Neural cell (in vitro differentiated cells): Measurements from ENCODE around the gene FAM168A. TPM values are rescaled to one million over a fixed set of nuclear protein-coding genes. Genes with fewer than 3 reads are reported as not detected.

ENCODE experiments used
- H2AFZ ChIP-seq: fragments of 200-600, 300-800 bp; sonication (generic), shearing (Covaris generic); 2 replicates; pipeline ENCODE4 v1.6.0; 2014; ENCODE audit warnings: low read depth, mild to moderate bottlenecking, antibody characterized with exemption, low read length, moderate library complexity
- H3F3A ChIP-seq: fragments of 200-600 bp; shearing (Covaris generic); 2 replicates; pipeline ENCODE4 v1.6.1; 2016; ENCODE audit warnings: mild to moderate bottlenecking, moderate library complexity, mixed read lengths, antibody characterized with exemption, low read length; ENCODE audit not compliant: insufficient read depth, poor library complexity, severe bottlenecking
- H3K27ac ChIP-seq: fragments of 200-600, 300-800 bp; sonication (generic), shearing (Covaris generic); 2 replicates; pipeline ENCODE4 v1.5.1; 2014; ENCODE audit warnings: mild to moderate bottlenecking, low read length, moderate library complexity
- H3K27me3 ChIP-seq: fragments of 300-800, 200-600 bp; sonication (generic), shearing (Covaris generic); 2 replicates; pipeline ENCODE4 v1.6.0; 2014; ENCODE audit warnings: mild to moderate bottlenecking, low read depth, low read length, moderate library complexity; ENCODE audit not compliant: insufficient read depth
- H3K36me3 ChIP-seq: fragments of 300-800, 200-600 bp; sonication (generic), shearing (Covaris generic); 2 replicates; pipeline ENCODE4 v1.5.1; 2014; ENCODE audit warnings: mild to moderate bottlenecking, antibody characterized with exemption, low read length, moderate library complexity; ENCODE audit not compliant: insufficient read depth
- H3K4me2 ChIP-seq: fragments of 300-800, 200-600 bp; sonication (generic), shearing (Covaris generic); 2 replicates; pipeline ENCODE4 v1.6.0; 2014; ENCODE audit warnings: mild to moderate bottlenecking, low read length
- H3K4me3 ChIP-seq: fragments of 300-800, 200-600 bp; sonication (generic), shearing (Covaris generic); 2 replicates; pipeline ENCODE4 v1.5.1; 2014; ENCODE audit warnings: mild to moderate bottlenecking, low read length, moderate library complexity
- H3K79me2 ChIP-seq: fragments of 200-600 bp; shearing (Covaris generic); replicated peaks from 2 replicates; pipeline ENCODE4 v1.6.0; 2014; ENCODE audit warnings: mild to moderate bottlenecking, low read length, moderate library complexity; ENCODE audit not compliant: insufficient read depth
- H3K9ac ChIP-seq: fragments of 300-800, 200-600 bp; sonication (generic), shearing (Covaris generic); 2 replicates; pipeline ENCODE4 v1.6.1; 2016; ENCODE audit warnings: mild to moderate bottlenecking, low read length, mixed read lengths
- H3K9me2 ChIP-seq: fragments of 200-600 bp; shearing (Covaris generic); 2 replicates; pipeline ENCODE4 v1.6.1; 2016; ENCODE audit warnings: mild to moderate bottlenecking, low read length, mixed read lengths; ENCODE audit not compliant: insufficient read depth
- H3K9me3 ChIP-seq: fragments of 200-600, 300-800 bp; sonication (generic), shearing (Covaris generic); 2 replicates; pipeline ENCODE4 v1.6.1; 2016; ENCODE audit warnings: mild to moderate bottlenecking, mixed run types, low read length, moderate library complexity, mixed read lengths
- H4K20me1 ChIP-seq: fragments of 200-600 bp; shearing (Covaris generic); 2 replicates; pipeline ENCODE4 v1.6.1; 2016; ENCODE audit warnings: mild to moderate bottlenecking, mixed run types; ENCODE audit not compliant: insufficient read depth
- CTCF ChIP-seq: fragments of 450-650 bp; IDR thresholded peaks from 2 replicates; pipeline ENCODE4 v1.5.1; 2014; ENCODE audit warnings: antibody characterized with exemption, mild to moderate bottlenecking, moderate library complexity; ENCODE audit not compliant: poor library complexity, severe bottlenecking
- EP300 ChIP-seq: fragments of 450-650 bp; conservative IDR thresholded peaks from 2 replicates; pipeline ENCODE4 v1.6.1; 2014; ENCODE audit warnings: antibody characterized with exemption, mild to moderate bottlenecking, moderate library complexity; ENCODE audit not compliant: poor library complexity, severe bottlenecking
- EZH2 ChIP-seq: fragments of 200-600, 300-800 bp; shearing (Covaris generic), sonication (generic); IDR thresholded peaks from 2 replicates; pipeline ENCODE4 v1.6.1; 2014; ENCODE audit warnings: antibody characterized with exemption, low read length, borderline replicate concordance, mild to moderate bottlenecking; ENCODE audit not compliant: insufficient read depth, poor library complexity, severe bottlenecking
- MXI1 ChIP-seq: fragments of 450-650 bp; conservative IDR thresholded peaks from 2 replicates; pipeline ENCODE4 v1.6.1; 2014; ENCODE audit warnings: antibody characterized with exemption, mild to moderate bottlenecking; ENCODE audit not compliant: poor library complexity, severe bottlenecking
- POLR2AphosphoS5 ChIP-seq: IDR thresholded peaks from 2 replicates; pipeline ENCODE4 v1.6.1; 2012
- RAD21 ChIP-seq: fragments of 450-650 bp; conservative IDR thresholded peaks from 2 replicates; pipeline ENCODE4 v1.6.1; 2014; ENCODE audit warnings: antibody characterized with exemption, mild to moderate bottlenecking, moderate library complexity
- REST ChIP-seq: IDR thresholded peaks from 2 replicates; pipeline ENCODE4 v1.6.1; 2012; ENCODE audit warnings: borderline replicate concordance
- SMC3 ChIP-seq: fragments of 450-650 bp; conservative IDR thresholded peaks from 2 replicates; pipeline ENCODE4 v1.6.1; 2014; ENCODE audit warnings: antibody characterized with exemption, mild to moderate bottlenecking, moderate library complexity; ENCODE audit not compliant: poor library complexity
- TAF1 ChIP-seq: IDR thresholded peaks from 2 replicates; pipeline ENCODE4 v1.6.1; 2012; ENCODE audit warnings: low read depth
- polyA plus RNA-seq: library from polyadenylated mRNA; depleted of rRNA; stranded (reverse); fragments of >200 nt; gene quantifications from 2 replicates; pipeline ENCODE4 v1.2.3, GENCODE V29; 2014

Gene FAM168A
- polyA plus RNA-seq, 1 donor from 2014 or later = 67.3 TPM

GRCh38 chr11:73394416-73395296, 203.3 kb downstream of the FAM168A start:
- Histone ChIP-seq H4K20me1 (no peaks in the 10 kb centered on the region), H3K79me2 (no peaks in the 10 kb centered on the region), H3K9ac (no peak overlapping the region), H3K27ac (no peak overlapping the region), H3K9me3 (no peaks in the 10 kb centered on the region), H3F3A (no peaks in the 10 kb centered on the region), H3K4me3 (no peak overlapping the region), H3K36me3 (no peaks in the 10 kb centered on the region), H3K27me3 (no peaks in the 10 kb centered on the region), H3K4me2 (no peak overlapping the region), H2AFZ (no peak overlapping the region), H3K9me2 (no peaks in the 10 kb centered on the region)
- TF ChIP-seq TAF1 (no peak), CTCF (no peak), EP300 (no peak), MXI1 (no peak), EZH2 (no peak), RAD21 (no peak), SMC3 (no peak), REST (no peak)

- Histone ChIP-seq H3K4me2 (no peak overlapping the region), H4K20me1 (no peaks in the 10 kb centered on the region), H3K79me2 (no peaks in the 10 kb centered on the region), H3K9me3 (no peaks in the 10 kb centered on the region), H3K4me3 (no peak overlapping the region), H3K27ac (no peak overlapping the region), H3K27me3 (no peaks in the 10 kb centered on the region), H3K9me2 (no peaks in the 10 kb centered on the region), H3K36me3 (no peaks in the 10 kb centered on the region), H3K9ac (peak overlapping the region; percentile 23), H2AFZ (no peak overlapping the region), H3F3A (no peaks in the 10 kb centered on the region)
- TF ChIP-seq TAF1 (no peak), POLR2AphosphoS5 (no peak), EP300 (no peak), SMC3 (peak; percentile 88), RAD21 (peak; percentile 87), CTCF (peak; percentile 92), REST (no peak), EZH2 (no peak), MXI1 (no peak)
These were observed 204.2 kb downstream of the FAM168A start for GRCh38 chr11:73393479-73394415.
